GM21381 (cell line): Measurements from ENCODE around the gene LRRC71.

Experiments used
- ATAC-seq: cut with Tn5 transposase; IDR thresholded peaks from one replicate; pipeline ENCODE4 v1.9.1; 2021; ENCODE audit warnings: mild to moderate bottlenecking, moderate library complexity; ENCODE audit not compliant: unreplicated experiment

Gene LRRC71

GRCh38 chr1:156920233-156921052 lies at the start of gene LRRC71:
Gene LRRC71, plus strand, starts transcription at chr1:156920632. Its CDS starts 172 bp downstream, at chr1:156920804.
- no peak for ATAC-seq

DNA sequence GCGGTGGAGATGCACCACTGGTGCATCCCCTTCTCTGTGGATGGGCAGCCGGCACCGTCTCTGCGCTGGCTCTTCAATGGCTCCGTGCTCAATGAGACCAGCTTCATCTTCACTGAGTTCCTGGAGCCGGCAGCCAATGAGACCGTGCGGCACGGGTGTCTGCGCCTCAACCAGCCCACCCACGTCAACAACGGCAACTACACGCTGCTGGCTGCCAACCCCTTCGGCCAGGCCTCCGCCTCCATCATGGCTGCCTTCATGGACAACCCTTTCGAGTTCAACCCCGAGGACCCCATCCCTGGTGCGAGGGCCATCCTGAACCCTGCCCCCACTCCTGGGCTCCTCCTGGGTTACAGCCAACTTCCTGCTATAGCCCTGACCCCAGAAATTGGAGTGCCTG lies 46.8 kb upstream of the LRRC71 start:
- no peak for ATAC-seq

DNA sequence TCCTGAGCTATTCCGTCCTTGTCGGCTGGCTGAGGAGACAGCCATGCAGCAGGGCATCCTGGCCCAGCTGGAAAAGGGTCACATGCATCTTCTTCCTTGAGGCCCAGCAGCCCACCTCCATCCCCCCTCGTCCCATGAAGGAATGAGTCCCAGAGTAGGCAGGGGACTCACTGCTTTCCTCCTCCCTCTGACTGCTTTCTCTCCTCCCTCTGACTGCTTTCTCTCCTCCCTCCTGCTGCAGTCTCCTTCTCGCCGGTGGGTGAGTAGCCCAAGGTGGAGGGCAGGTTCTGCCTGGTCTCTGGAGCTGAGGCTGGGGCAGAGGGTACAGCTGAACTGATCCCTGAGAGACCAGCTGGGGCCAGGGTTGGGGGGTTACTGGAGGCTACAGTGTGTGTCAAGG lies 46.3 kb upstream of the LRRC71 start:
- ATAC-seq, result no peak

DNA sequence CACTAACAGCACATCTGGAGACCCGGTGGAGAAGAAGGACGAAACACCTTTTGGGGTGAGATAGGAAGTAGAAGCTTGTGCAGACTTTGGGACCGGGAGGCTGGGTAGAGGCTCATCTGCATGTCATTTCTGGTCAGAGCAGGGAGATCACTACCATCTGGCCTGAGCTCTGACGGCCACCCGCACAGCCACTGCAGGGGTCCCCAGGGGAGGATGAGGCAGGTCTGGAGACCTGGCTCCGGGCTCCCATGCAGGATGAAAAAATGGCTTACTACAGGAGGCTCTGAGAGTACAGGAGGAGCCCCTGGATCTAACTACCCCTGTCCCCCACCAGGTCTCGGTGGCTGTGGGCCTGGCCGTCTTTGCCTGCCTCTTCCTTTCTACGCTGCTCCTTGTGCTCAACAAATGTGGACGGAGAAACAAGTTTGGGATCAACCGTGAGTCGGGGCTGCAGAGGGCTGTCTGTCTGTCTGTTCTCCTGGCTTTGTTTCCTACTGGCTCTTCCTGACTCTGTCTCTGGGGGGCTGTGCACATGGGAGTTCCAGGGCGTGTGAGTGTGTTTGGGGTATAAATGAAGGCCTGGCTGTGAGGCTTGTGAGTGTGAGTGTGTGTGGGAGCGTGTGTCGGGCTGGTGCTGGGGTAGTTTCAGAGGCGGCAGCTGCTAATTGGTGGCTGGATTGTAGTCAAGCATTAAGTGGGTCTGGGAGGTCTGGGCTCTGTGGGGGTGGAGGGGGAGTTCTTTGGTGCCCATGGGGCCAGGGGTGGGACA lies 45.7 kb upstream of the LRRC71 start:
- no peak for ATAC-seq

GRCh38 chr1:156875341-156875615 lies 45.2 kb upstream of the LRRC71 start:
- ATAC-seq, result no peak

DNA sequence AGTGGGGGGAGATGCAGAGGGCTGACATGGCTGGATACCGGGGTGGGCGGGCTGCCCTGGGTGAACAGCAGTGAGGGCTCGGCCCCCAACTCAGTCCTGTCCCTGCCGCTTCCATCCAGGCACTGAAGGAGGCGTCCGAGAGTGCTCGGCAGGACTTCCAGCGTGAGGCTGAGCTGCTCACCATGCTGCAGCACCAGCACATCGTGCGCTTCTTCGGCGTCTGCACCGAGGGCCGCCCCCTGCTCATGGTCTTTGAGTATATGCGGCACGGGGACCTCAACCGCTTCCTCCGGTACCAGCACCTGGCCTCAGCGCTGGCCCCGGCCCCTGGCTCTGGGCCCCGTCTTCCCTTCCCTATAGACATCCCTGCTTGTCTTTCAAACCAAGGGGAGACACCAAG lies 44.2 kb upstream of the LRRC71 start:
- ATAC-seq, result no peak

GRCh38 chr1:156877433-156878170 lies 42.8 kb upstream of the LRRC71 start:
- ATAC-seq, result no peak

GRCh38 chr1:156879876-156880275 lies 40.6 kb upstream of the LRRC71 start:
- no peak for ATAC-seq

- ATAC-seq, result no peak
These were observed 40.0 kb upstream of the LRRC71 start for GRCh38 chr1:156880473-156880872.

DNA sequence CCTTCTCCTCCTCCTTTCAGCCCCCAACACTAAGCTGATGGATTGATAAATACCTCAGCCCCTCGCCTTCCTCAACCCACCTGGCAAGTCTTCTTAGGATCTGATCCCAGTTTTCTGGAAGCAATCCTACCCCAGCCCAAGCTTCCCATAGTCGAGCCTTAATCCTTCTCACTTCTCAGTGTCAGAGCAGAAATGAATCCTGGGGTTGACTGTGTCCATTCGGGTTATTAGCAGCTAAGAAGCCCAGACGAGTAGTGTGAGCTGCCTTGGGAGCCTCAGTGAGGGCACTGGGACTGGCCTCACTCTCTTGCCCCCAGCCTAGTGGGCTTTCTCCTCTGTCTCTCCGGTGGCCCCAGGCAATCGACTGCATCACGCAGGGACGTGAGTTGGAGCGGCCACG lies 39.3 kb upstream of the LRRC71 start:
- no peak for ATAC-seq

DNA sequence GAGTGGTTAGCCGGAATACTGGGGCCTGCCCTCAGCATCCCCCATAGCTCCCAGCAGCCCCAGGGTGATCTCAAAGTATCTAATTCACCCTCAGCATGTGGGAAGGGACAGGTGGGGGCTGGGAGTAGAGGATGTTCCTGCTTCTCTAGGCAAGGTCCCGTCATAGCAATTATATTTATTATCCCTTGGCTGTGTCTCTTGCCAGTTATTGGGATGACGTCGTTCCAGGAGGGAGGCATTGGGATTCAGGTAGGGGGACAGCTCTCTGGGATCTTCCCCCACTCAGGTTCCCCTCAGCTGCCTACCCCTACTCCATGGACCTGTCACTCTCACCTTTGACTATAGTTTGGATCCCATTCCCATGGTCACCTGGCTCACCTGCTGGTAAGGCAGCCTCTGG lies 38.8 kb upstream of the LRRC71 start:
- no peak for ATAC-seq

GRCh38 chr1:156882543-156882942 lies 37.9 kb upstream of the LRRC71 start:
- no peak for ATAC-seq

- ATAC-seq, result no peak
These were observed 36.5 kb upstream of the LRRC71 start for GRCh38 chr1:156883919-156884318.

- ATAC-seq, result no peak
These were observed 35.8 kb upstream of the LRRC71 start for GRCh38 chr1:156884560-156885184.

DNA sequence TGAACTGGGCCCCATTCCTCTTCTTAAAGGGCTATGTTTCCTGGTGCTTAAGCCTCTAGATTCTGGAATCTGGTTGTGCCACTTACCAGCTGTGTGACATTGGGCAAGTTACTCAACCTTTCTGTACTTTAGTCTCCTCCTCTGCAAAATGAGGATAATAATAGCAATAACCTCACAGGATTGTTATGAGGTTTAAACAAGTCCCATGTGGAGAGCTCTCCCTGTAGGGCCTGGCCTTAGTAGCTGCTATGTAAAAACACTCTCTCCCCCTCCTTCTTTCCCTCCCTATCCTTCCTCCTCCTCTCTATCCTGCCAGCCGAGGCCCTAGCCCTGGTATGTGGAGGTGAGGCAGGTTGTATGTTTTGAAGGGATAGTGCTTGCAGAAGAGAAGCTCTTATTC lies 35.1 kb upstream of the LRRC71 start:
- no peak for ATAC-seq

DNA sequence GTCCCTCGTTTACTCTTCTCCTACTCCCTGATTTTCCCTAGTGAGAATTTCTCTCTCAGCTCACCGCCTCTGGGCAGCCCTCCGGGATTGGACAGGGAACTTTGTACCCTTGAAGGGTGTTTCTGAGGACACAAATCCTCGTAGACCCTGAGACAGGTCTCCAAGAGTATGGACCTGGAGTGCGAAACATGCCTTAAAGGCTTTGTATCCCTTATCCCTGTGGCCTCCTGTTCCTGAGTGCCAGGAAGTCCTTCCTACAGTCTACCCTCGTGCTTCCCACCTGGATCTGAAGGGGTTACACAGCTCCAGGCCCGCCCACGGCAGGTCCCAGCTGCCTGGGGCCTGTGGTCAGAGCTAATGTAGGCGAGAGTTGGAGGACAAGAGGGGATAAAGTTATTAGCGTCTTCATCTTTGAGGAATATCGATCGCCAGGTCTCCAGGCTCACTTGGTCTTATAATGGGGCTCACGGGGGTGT lies 34.5 kb upstream of the LRRC71 start:
- no peak for ATAC-seq

GRCh38 chr1:156886583-156887281 lies 33.7 kb upstream of the LRRC71 start:
- no peak for ATAC-seq

- no peak for ATAC-seq
These were observed 33.1 kb upstream of the LRRC71 start for GRCh38 chr1:156887317-156887716.

DNA sequence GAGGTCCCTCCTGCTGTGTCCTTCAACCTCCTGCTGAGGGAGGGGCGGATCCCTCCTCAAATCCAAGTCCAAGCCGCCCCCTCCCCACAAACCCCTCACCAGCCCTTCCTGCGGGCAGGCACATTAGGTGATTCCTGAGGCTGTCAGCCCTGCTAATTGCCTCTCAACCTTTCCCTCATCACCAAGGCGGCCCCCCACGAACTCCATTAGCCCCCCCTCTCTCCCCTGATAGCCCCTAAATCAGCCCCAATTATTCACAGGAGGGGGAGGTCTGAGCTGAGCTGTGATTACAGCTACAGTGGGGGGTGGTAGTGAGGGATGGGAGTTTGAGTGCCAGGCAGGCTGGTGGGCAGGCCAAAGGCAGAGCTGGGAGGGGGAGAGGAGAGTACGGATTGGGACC lies 32.7 kb upstream of the LRRC71 start:
- ATAC-seq, result no peak

- no peak for ATAC-seq
These were observed 30.4 kb upstream of the LRRC71 start for GRCh38 chr1:156889802-156890580.
